ENCODE measurements around the gene KRTAP8-1.

KRTAP8-1 gene

GRCh38 chr21:30779249-30779648 lies 33.8 kb downstream of the KRTAP8-1 start:
- H3K27ac ChIP-seq, result no peak overlapping the region
- no peaks in the 10 kb centered on the region for H3K36me3 ChIP-seq
- peaks cover 64% of the 10 kb centered on the region for H3K27me3 ChIP-seq (ENCODE audit: insufficient read depth, low read depth, severe bottlenecking)
- no peak for DNase-seq
- TF ChIP-seq, protein P1, sequence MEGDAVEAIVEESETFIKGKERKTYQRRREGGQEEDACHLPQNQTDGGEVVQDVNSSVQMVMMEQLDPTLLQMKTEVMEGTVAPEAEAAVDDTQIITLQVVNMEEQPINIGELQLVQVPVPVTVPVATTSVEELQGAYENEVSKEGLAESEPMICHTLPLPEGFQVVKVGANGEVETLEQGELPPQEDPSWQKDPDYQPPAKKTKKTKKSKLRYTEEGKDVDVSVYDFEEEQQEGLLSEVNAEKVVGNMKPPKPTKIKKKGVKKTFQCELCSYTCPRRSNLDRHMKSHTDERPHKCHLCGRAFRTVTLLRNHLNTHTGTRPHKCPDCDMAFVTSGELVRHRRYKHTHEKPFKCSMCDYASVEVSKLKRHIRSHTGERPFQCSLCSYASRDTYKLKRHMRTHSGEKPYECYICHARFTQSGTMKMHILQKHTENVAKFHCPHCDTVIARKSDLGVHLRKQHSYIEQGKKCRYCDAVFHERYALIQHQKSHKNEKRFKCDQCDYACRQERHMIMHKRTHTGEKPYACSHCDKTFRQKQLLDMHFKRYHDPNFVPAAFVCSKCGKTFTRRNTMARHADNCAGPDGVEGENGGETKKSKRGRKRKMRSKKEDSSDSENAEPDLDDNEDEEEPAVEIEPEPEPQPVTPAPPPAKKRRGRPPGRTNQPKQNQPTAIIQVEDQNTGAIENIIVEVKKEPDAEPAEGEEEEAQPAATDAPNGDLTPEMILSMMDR (IDR thresholded peaks at IDR 0.05; ENCODE audit: low read depth, low read length), result no peak
- H3K9me3 ChIP-seq (ENCODE audit: severe bottlenecking), result peaks cover 3% of the 10 kb centered on the region
- no peak overlapping the region for H3K4me3 ChIP-seq (ENCODE audit: low read depth, low read length)

GRCh38 chr21:30769724-30770431 lies 43.2 kb downstream of the KRTAP8-1 start:
- H3K4me3 ChIP-seq (ENCODE audit: low read depth, low read length), result no peak overlapping the region
- H3K9me3 ChIP-seq (ENCODE audit: severe bottlenecking), result peaks cover 2% of the 10 kb centered on the region
- no peak overlapping the region for H3K27ac ChIP-seq
- peaks cover 59% of the 10 kb centered on the region for H3K27me3 ChIP-seq (ENCODE audit: insufficient read depth, low read depth, severe bottlenecking)
- TF ChIP-seq, protein P1 (IDR thresholded peaks at IDR 0.05; ENCODE audit: low read depth, low read length), result no peak
- DNase-seq, result no peak
- no peaks in the 10 kb centered on the region for H3K36me3 ChIP-seq
